ENCODE measurements around the gene EIF3L. TPM values are rescaled to one million over a fixed set of nuclear protein-coding genes. Genes with fewer than 3 reads are reported as not detected.

Gene EIF3L
- total and polyA plus RNA-seq, 10 of the 15 experiments (the other 5 are each of a cell fraction or from before 2014, with no cell fraction given), result 294 to 1,037 (median 618) TPM

- H4K20me1 ChIP-seq (ENCODE audit: control insufficient read depth, insufficient read depth), result no peaks in the 10 kb centered on the region
- intact Hi-C loops (cut with micrococcal nuclease; ENCODE audit: unreplicated experiment), result loop anchor here (5.0 to 10.0 kb wide), 3 partner anchors 43 to 396 kb away; no protein-coding TSS in a partner anchor
- FAIRE-seq, result no peak
- peak; percentile 65 for ATAC-seq
- H3K27ac ChIP-seq (ENCODE audit: control insufficient read depth, insufficient read depth), result no peak overlapping the region
- RAD21 ChIA-PET (ENCODE audit: unreplicated experiment), result no interaction called here
- no peak overlapping the region for H3K9ac ChIP-seq (ENCODE audit: control insufficient read depth, insufficient read depth, low read length)
- WGBS (ENCODE audit: insufficient coverage, insufficient replicate concordance, low lambda C conversion rate, missing lambda C conversion rate), result 56% methylated on average over 11 of the region's 11 CpGs
- no peak overlapping the region for H3K4me3 ChIP-seq
- H3K9me3 ChIP-seq (replicated peaks; ENCODE audit: control insufficient read depth, insufficient read depth, low read length), result no peaks in the 10 kb centered on the region
- no peak overlapping the region for H2AFZ ChIP-seq (ENCODE audit: control insufficient read depth, low read depth, low read length)
- no peak overlapping the region for H3K4me2 ChIP-seq (ENCODE audit: control insufficient read depth, insufficient read depth)
- peaks cover 10% of the 10 kb centered on the region for H3K4me1 ChIP-seq (ENCODE audit: control insufficient read depth, insufficient read depth, low read length)
- H3K79me2 ChIP-seq (ENCODE audit: control insufficient read depth, insufficient read depth, low read length), result no peaks in the 10 kb centered on the region
- no peaks in the 10 kb centered on the region for H3K27me3 ChIP-seq (replicated peaks in 1 of 2; ENCODE audit: control insufficient read depth in 2 of 2, insufficient read depth in 2 of 2, low read length in 1 of 2)
- SMC1A ChIA-PET (ENCODE audit: uncharacterized antibody, unreplicated experiment), result interaction anchor here (1.4 kb wide), 1 partner anchor 34 kb away, joined by 3 read pairs; no protein-coding TSS in a partner anchor
- DNase-seq (ENCODE audit: low read depth, low spot score), result no peak
- CTCF ChIA-PET, result interaction anchor here (1.2 to 1.9 kb wide), 4 partner anchors 34 to 114 kb away, joined by 3 to 9 read pairs (median 5); no protein-coding TSS in a partner anchor
- no TSS peak for BruUV-seq (replicated peaks)
- POLR2A ChIA-PET, result no interaction called here
- TF ChIP-seq NBN (IDR thresholded peaks at IDR 0.05), result no peak
- TF ChIP-seq ZBTB11 (CRISPR knock-in tag; IDR thresholded peaks at IDR 0.05), result no peak
- no peak for TF ChIP-seq WRNIP1 (IDR thresholded peaks at IDR 0.05; ENCODE audit: borderline replicate concordance, low read depth, low read length)
- no peak for TF ChIP-seq ASH2L (IDR thresholded peaks at IDR 0.05; ENCODE audit: borderline replicate concordance, low read depth)
- no peak for TF ChIP-seq HSF1 (IDR thresholded peaks at IDR 0.05; ENCODE audit: low read depth, low read length)
- peak; percentile 40 to 50 (median 48) for TF ChIP-seq CTCF (IDR thresholded peaks at IDR 0.05 in 2 of 3, conservative IDR thresholded peaks at IDR 0.05 in 1 of 3; ENCODE audit: control insufficient read depth in 2 of 3, extremely low read depth in 1 of 3, insufficient read depth in 1 of 3, low read depth in 3 of 3, low read length in 3 of 3)
- no peak for TF ChIP-seq NKRF (conservative IDR thresholded peaks at IDR 0.05)
- peak; percentile 18; the same call in 1 of the 2 replicates for TF ChIP-seq SMC3 (IDR thresholded peaks at IDR 0.05; ENCODE audit: borderline replicate concordance, low read length)
- TF ChIP-seq KAT2A (conservative IDR thresholded peaks at IDR 0.05; ENCODE audit: control insufficient read depth, low read depth, low read length), result no peak
- no peak for TF ChIP-seq KDM1A (IDR thresholded peaks at IDR 0.05; ENCODE audit: borderline replicate concordance)
- no peak for TF ChIP-seq PML (IDR thresholded peaks at IDR 0.05; ENCODE audit: low read length)
- no peak for TF ChIP-seq NR2C1 (IDR thresholded peaks at IDR 0.05)
- no peak for TF ChIP-seq ZNF622 (IDR thresholded peaks at IDR 0.05)
- no peak for TF ChIP-seq SREBF1 (IDR thresholded peaks at IDR 0.05; ENCODE audit: low read length)
- peak; percentile 93 for TF ChIP-seq SMARCA5 (IDR thresholded peaks at IDR 0.05)
- TF ChIP-seq CBX3 (IDR thresholded peaks at IDR 0.05; ENCODE audit: borderline replicate concordance, low read depth), result no peak
- in situ Hi-C loops (cut with MboI), result no loop called here
- peaks cover 0 to 9% of the 10 kb centered on the region in 2 experiments; a peak in 3 of 4 replicates for H3K36me3 ChIP-seq (ENCODE audit: control insufficient read depth in 2 of 2, insufficient read depth in 2 of 2, low read length in 1 of 2)
Measured at GRCh38 chr22:37930270-37930951, 81.2 kb downstream of the EIF3L start.
